Fibroblast of lung (primary cell): ENCODE results near the gene STXBP5.

Experiments used
- EZH2 ChIP-seq: IDR thresholded peaks from 2 replicates; pipeline ENCODE4 v1.5.1; 2012; ENCODE audit warnings: low read length, control low read depth, mild to moderate bottlenecking; ENCODE audit errors: missing control alignments
- TF ChIP-seq, protein P1 (sequence below), 2 donors: IDR thresholded peaks in 1 of 2; conservative IDR thresholded peaks in 1 of 2; 1 replicate in 1 of 2; 2 replicates in 1 of 2; pipeline ENCODE4 v1.5.1; 2011 to 2012; ENCODE audit warnings: low read length in 2 of 2, control low read depth in 1 of 2, inconsistent platforms in 1 of 2, low read depth in 1 of 2, mild to moderate bottlenecking in 1 of 2

DNA sequence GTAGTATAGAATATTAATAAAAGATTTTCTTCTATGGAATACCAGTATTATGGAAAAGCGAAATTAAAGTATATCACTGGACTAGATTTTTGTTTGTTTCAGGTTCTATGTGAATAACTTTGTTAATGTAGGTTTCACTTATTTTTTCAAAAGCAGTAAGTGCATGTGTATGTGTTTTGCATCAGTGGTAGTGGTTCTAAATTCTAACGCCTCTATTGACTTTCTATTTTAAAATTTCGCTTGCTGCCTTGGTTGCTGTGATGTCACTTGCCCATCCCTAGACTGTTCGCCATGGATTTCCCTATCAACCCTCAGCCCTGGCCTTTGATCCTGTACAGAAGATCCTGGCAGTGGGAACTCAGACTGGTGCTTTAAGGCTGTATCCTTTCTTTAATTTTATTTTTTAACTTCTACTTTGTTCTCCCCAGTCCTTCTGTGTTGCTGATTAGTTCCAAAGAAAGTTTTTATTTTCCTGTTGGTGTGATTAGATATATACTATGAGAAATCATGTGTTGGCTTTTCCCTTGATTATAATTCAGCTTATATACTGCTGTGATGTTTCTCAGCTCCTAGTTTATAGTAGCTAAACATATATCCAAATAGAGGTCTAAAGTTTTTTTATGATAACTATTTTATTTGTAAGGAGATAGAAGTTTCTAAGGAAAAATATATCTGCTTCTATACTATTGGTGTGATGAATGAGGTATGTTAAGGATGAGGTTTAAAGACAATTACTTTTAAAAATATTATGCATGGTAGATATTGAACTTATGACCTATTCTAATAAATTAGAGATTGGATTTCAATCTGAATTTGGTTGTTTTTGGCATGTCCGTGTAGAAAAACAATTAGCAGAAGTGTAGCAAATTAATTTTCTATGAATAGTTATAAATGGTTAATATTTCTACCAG is 1.7 kb downstream of the STXBP5 start:
- TF ChIP-seq, protein P1, sequence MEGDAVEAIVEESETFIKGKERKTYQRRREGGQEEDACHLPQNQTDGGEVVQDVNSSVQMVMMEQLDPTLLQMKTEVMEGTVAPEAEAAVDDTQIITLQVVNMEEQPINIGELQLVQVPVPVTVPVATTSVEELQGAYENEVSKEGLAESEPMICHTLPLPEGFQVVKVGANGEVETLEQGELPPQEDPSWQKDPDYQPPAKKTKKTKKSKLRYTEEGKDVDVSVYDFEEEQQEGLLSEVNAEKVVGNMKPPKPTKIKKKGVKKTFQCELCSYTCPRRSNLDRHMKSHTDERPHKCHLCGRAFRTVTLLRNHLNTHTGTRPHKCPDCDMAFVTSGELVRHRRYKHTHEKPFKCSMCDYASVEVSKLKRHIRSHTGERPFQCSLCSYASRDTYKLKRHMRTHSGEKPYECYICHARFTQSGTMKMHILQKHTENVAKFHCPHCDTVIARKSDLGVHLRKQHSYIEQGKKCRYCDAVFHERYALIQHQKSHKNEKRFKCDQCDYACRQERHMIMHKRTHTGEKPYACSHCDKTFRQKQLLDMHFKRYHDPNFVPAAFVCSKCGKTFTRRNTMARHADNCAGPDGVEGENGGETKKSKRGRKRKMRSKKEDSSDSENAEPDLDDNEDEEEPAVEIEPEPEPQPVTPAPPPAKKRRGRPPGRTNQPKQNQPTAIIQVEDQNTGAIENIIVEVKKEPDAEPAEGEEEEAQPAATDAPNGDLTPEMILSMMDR (conservative IDR thresholded peaks at IDR 0.05 in 1 of 2, IDR thresholded peaks at IDR 0.05 in 1 of 2; ENCODE audit: low read depth in 1 of 2, low read length in 2 of 2) = no peak
- no peak for TF ChIP-seq EZH2
